SKM-1 (cell line): Measurements from ENCODE around the gene FTSJ3.
"Not testable (repeated sequence)": the region's sequence is repeated elsewhere in the genome, so short reads cannot be mapped to it uniquely, and the experiment has no call there.

Experiments
- DNase-seq: peaks from one replicate; lab custom pipeline; 2025; ENCODE audit not compliant: unreplicated experiment; lab: John Stamatoyannopoulos, UW

The FTSJ3 gene, protein sequence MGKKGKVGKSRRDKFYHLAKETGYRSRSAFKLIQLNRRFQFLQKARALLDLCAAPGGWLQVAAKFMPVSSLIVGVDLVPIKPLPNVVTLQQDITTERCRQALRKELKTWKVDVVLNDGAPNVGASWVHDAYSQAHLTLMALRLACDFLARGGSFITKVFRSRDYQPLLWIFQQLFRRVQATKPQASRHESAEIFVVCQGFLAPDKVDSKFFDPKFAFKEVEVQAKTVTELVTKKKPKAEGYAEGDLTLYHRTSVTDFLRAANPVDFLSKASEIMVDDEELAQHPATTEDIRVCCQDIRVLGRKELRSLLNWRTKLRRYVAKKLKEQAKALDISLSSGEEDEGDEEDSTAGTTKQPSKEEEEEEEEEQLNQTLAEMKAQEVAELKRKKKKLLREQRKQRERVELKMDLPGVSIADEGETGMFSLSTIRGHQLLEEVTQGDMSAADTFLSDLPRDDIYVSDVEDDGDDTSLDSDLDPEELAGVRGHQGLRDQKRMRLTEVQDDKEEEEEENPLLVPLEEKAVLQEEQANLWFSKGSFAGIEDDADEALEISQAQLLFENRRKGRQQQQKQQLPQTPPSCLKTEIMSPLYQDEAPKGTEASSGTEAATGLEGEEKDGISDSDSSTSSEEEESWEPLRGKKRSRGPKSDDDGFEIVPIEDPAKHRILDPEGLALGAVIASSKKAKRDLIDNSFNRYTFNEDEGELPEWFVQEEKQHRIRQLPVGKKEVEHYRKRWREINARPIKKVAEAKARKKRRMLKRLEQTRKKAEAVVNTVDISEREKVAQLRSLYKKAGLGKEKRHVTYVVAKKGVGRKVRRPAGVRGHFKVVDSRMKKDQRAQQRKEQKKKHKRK

GRCh38 chr17:63827002-63827800, at the start of gene FTSJ3, which contains the start of gene PSMC5:
Gene FTSJ3 (minus strand): TSS chr17:63827663. CDS start chr17:63826902, 761 bp downstream.
Gene PSMC5 (plus strand): TSS chr17:63827431. CDS start chr17:63827491, 60 bp downstream.
- DNase-seq = peak; percentile 94

DNA sequence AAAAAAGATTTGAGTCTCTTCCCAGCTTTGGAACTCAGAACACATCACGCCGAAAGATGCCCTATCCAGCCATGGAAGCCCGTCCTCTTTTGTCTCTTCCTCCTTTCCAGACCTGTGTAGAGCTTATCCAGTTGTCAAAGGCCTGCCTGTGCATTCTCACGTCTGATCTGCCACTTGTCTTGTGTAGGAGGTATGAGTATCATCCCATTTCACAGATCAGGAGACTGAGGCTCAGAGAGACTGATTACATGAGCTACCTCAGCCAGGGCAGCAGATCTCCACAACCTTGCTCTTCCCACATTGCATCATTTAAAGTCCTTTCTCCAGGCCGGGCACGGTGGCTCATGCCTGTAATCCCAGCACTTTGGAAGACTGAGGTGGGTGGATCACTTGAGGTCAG, 47.2 kb upstream of the FTSJ3 start:
- DNase-seq = not testable (repeated sequence)

GRCh38 chr17:63874061-63874626, 46.7 kb upstream of the FTSJ3 start:
- not testable (repeated sequence) for DNase-seq

DNA sequence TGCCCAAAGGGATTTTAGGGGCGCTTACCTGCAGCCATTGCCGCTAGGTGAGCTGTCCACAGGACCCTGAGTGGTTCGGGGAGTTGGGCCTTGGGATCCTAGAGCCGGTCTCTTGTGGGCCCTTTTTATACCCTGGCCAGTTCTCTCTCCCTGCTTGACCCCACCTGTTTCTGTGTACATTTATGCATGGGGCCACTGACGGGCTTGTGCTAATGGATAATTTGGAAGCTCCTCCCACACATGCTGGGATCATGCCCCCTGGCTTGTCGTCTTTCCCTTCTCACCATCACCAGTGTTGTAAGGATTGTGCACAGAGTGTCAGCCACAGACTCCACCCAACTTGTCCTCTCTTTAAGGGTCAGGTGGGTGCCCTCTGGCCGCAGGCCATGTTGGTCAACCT, 46.1 kb upstream of the FTSJ3 start, which contains the start of gene CSH2:
Gene CSH2 (minus strand): TSS at position 101 of the 400 bp plus-strand sequence. CDS start 63 bp downstream, at position 38.
- DNase-seq = not testable (repeated sequence)

- DNase-seq = not testable (repeated sequence)
Observed at GRCh38 chr17:63871646-63872365, 44.3 kb upstream of the FTSJ3 start.

DNA sequence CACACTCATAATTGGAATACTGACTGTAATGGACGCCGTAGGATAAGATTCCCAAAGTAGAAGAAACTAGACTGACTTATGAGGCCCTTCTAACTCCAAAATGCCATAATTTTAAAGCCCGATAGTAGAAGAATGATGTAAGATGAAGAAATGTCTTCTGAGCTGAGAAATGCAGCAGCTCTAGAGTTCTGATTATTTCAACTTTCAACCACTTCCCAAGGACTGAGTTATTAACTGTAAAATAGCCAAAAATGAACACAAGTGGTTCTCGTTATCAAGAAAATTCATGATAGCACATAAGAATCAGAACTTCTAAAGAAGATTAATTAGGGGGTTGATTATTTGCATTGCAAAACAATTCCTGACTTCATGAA, 42.8 kb upstream of the FTSJ3 start:
- not testable (repeated sequence) for DNase-seq

- not testable (repeated sequence) for DNase-seq
Observed at GRCh38 chr17:63869491-63870291, 42.2 kb upstream of the FTSJ3 start.

DNA sequence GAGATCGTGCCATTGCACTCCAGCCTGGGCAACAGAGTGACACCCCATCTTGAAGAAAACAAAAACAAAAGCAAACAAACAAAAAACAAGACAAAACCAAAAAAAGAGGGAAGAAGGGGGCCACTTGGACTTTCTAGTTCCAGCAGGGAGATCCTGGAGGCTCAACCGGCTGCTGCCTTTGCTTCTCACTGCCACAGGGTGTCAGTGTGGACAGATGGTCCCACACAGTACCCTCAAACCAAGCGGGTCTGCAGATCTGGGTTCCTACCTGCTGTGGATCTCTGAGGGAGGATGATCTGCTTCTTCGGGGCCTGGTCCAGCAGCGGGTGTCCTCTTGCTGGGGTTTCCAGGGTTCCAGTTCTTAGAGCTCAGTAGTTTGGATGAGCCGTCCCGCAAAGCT, 39.2 kb upstream of the FTSJ3 start:
- DNase-seq = not testable (repeated sequence)

GRCh38 chr17:63859257-63859656, 31.8 kb upstream of the FTSJ3 start:
- no peak for DNase-seq

DNA sequence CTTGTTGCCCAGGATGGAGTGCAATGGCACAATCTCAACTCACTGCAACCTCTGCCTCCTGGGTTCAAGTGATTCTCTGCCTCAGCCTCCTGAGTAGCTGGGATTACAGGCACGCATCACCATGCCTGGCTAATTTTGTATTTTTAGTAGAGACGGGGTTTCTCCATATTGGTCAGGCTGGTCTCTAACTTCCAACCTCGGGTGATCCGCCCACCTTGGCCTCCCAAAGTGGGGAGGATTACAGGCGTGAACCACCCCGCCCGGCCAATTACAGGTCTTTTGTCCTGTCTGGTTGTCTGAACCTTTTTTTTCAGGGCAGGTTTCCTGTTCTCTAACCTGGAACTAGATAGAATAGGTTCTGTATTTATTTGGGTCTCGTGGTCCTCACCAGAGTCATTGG, 29.0 kb upstream of the FTSJ3 start:
- not testable (repeated sequence) for DNase-seq

DNA sequence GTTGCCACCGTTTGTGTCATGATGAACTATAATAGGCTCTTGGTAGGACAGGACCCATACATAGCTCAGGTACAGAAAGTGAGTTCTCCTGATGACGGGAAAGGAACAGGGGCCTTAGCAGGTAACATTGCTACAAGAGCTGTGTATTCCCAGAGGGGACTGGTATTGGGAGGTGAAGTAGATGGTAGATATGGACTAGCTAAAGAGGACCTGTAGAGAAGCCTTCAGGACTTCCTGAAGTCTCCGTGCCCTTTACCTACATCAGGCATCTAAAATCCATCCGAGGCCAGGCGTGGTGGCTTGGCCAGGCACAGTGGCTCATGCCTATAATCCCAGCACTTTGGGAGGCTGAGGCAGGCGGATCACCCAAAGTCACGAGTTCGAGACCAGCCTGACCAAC, 27.7 kb upstream of the FTSJ3 start:
- no peak for DNase-seq

- no peak for DNase-seq
Observed at GRCh38 chr17:63854709-63855108, 27.2 kb upstream of the FTSJ3 start.

- DNase-seq = no peak
Observed at GRCh38 chr17:63853260-63853659, 25.8 kb upstream of the FTSJ3 start.

DNA sequence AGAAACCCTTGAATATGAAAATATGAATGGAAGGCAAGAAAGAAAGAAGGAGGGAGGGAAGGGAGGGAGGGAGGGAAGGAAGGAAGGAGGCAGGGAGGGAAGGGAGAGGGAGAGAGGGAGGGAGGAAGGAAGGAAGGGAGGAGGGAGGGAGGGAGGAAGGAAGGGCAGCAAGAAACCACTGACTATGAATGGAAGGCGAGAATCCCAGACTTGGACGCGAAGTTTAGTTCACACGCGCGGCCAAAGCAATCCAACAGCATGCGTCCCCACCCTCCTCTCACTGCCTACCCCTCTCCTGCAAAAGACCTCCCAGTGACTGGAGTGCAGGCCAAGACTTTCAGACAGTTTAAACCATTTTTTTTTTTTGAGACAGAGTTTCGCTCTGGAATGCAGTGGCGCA, 22.9 kb upstream of the FTSJ3 start:
- no peak for DNase-seq

DNA sequence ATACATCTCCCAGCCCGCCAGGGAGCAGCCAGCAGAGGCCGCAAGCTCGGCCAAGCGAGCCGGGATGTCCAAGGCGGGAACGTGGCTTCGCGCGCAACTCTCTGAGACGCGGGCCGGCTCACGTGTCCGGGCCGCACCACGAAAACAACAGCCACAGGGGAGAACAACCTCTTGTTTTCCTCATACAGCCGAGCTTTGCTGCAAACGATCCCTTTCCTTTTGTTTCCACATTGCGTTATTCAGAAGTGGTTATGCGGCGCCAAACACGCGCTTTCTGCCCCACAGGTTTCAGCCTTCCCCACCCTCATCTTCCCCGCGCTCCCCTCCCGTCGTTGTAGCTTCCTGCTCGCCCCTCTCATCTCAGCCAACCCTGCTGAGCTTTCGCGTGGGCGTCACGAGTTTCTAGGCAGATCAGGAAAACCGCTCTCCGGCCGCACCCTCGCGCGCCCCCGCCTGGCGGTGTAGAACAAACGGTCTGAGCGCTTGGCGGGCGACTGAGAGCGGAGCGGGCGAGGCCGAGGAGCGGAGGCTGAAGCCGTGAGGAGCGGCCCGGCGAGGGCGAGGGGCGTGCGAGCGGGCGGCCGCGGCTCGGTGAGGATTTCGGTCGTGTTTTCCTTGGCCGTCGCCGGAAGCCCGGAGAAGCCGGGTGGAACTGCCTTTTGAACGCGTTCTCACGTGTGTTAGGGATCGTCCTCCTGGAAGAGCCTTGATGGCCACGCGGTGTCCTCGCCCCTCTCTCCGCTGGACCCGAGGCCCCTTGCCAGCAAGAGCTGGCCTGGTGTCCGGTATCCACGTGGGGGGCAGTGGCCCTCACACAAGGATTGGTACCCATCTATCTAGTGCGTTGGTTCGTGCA, 21.6 kb upstream of the FTSJ3 start:
- DNase-seq = peak; percentile 91

GRCh38 chr17:63847525-63848249, 20.2 kb upstream of the FTSJ3 start:
- DNase-seq = no peak

DNA sequence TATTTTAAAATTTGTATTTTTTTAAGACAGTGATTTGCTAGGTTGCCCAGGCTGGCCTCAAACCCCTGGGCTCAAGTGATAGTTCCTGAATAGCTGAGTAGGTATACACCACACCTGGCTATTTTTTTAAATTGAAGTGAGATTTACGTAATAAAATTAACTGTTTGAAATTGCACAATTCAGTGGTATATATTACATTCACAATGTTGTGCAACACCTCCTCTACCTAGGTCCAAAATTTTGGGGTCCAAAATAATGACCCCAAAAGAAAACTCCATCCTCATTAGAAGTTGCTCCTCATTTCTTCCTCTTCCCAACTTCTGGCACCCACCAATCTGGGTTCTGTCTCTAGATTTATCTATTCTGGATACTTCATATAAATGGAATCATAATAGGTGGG, 18.0 kb upstream of the FTSJ3 start:
- DNase-seq = no peak
